Activated CD4-positive, alpha-beta T cell treated with anti-CD3 and anti-CD28 coated beads, Interleukin-2, amount 10 ng/mL, durations not matched to agents 7 days and 5 days (primary cell): ENCODE data around the gene METAP1. TPM values are rescaled to one million over a fixed set of nuclear protein-coding genes. Genes with fewer than 3 reads are reported as not detected.
"Not testable (repeated sequence)": the region's sequence is repeated elsewhere in the genome, so short reads cannot be mapped to it uniquely, and the experiment has no call there.

Source experiments
- CTCF ChIA-PET: fragments of 350-600 bp; sonication (Branson Sonifier 250); formaldehyde crosslinking; loops from one replicate; lab custom pipeline; 2021; ENCODE audit warnings: antibody characterized with exemption; lab: Charles Lee
- POLR2A ChIA-PET: fragments of 350-600 bp; sonication (Branson Sonifier 250); formaldehyde crosslinking; loops from one replicate; lab custom pipeline; 2021; ENCODE audit warnings: antibody characterized with exemption; lab: Charles Lee
- DNase-seq: peaks from one replicate; pipeline ENCODE4 v3.0.0-alpha.2; 2020
- H3K27ac Mint-ChIP-seq: one replicate; pipeline ENCODE4 v1.8.0; 2021; ENCODE audit warnings: mild to moderate bottlenecking, moderate library complexity, mixed read lengths
- H3K27me3 Mint-ChIP-seq: one replicate; pipeline ENCODE4 v1.8.0; 2021; ENCODE audit warnings: mixed read lengths
- H3K36me3 Mint-ChIP-seq: one replicate; pipeline ENCODE4 v1.8.0; 2021; ENCODE audit warnings: low read depth, mixed read lengths
- H3K4me1 Mint-ChIP-seq: one replicate; pipeline ENCODE4 v1.8.0; 2021; ENCODE audit warnings: mixed read lengths
- H3K4me3 Mint-ChIP-seq: one replicate; pipeline ENCODE4 v1.8.0; 2021; ENCODE audit warnings: mild to moderate bottlenecking, moderate library complexity, mixed read lengths
- H3K9me3 Mint-ChIP-seq: one replicate; pipeline ENCODE4 v1.8.0; 2021; ENCODE audit warnings: mixed read lengths
- total RNA-seq, 2 experiments: library from RNA; stranded (reverse); gene quantifications; one replicate each; pipeline ENCODE4 v1.2.3, GENCODE V29; 2021

The METAP1 gene
- total RNA-seq, 2 experiments from 2014 or later = 49.2 to 59.7 TPM

DNA sequence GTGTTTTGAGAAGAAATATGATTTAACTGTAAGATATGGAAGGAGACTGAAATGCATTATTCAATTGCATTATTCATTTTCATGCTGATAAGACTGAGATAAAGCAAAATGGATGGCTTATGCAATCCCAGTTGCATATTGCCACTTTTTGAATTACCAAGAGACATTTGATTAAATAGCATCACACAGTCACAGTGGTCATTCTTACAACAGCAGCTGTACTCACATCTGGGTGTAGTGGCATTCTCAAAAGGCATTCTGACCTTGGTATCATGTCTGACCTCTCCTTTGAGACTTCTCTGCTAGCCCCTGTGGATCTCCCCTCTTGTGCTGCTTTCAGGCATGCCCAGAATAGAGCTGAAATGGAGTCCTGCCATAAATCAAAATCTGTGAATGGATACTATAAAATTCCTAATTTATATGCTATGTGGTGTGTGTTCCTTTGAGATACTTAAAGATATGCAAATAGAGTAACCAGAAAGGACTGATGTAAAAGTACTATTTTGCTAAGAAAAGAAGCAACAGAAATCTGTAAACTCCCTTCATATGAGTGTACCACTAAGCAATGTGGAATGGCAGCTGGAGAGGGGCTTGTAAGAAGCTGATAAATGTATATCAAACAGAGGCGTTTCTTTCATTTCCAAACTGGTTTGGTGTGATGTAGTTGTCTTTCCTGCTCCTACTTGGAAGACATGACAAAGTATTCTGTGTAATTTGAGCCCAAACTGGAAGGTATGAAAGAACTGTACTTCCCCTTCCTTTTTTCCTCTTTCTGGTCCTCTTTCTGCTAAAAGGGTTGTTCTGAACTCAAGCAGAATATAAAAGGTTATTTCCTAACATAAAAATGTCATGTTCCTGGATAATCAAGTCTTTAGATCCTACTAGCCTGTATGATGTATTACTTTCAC, 25.4 kb upstream of the METAP1 start:
- DNase-seq = no peak
- Mint-ChIP-seq H3K36me3 (no peaks in the 10 kb centered on the region), H3K27ac (no peak overlapping the region), H3K4me3 (no peak overlapping the region), H3K4me1 (no peaks in the 10 kb centered on the region), H3K9me3 (no peaks in the 10 kb centered on the region), H3K27me3 (peaks cover 17% of the 10 kb centered on the region)
- CTCF ChIA-PET = no interaction called here
- POLR2A ChIA-PET = no interaction called here

DNA sequence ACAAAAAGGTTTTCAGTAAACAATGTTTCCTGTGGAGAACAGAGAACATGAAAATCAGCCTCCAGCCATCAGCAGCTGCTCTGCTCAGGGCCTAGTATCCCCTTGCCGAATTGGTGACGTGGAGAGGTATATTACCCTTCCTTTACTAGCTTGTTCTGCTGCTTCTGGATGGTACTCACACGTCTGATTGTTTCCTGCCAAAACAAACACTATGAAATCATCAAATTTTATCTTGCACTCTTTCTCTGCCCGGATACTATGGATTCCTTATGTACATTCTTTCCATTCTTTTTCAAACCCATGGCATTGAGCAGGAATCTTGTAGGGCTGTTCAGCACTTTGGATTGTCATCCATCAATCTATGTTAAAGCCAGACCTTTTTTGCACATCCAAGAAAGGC, 18.8 kb upstream of the METAP1 start:
- H3K4me3 Mint-ChIP-seq = no peak overlapping the region
- ChIA-PET POLR2A (no interaction called here), CTCF (interaction anchor here (1.0 kb wide), 1 partner anchor 18 kb away, joined by 3 read pairs; the partner anchor contains the start of gene METAP1)
- no peak for DNase-seq
- H3K4me1 Mint-ChIP-seq = no peaks in the 10 kb centered on the region
- no peaks in the 10 kb centered on the region for H3K36me3 Mint-ChIP-seq
- H3K9me3 Mint-ChIP-seq = no peaks in the 10 kb centered on the region
- H3K27ac Mint-ChIP-seq = no peak overlapping the region
- H3K27me3 Mint-ChIP-seq = peaks cover 8% of the 10 kb centered on the region

DNA sequence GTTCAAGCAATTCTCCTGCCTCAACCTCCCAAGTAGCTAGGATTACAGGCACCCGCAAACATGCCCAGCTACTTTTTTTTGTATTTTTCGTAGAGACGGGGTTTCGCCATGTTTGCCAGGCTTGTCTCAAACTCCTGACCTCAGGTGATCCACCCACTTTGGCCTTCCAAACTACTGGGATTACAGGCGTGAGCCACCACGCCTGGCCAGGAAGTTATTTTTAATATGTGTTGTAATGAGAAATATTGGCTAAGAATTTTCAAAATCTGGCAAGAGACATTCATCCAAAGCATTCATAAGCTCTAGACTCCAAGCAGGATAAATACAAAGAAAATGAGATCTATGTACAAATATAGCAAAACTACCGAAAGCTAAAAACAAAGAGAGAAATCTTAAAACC, 18.0 kb upstream of the METAP1 start:
- no peak for DNase-seq
- ChIA-PET CTCF (no interaction called here), POLR2A (no interaction called here)
- Mint-ChIP-seq H3K27ac (no peak overlapping the region), H3K4me3 (no peak overlapping the region), H3K4me1 (no peaks in the 10 kb centered on the region), H3K27me3 (peaks cover 8% of the 10 kb centered on the region), H3K9me3 (no peaks in the 10 kb centered on the region), H3K36me3 (no peaks in the 10 kb centered on the region)

DNA sequence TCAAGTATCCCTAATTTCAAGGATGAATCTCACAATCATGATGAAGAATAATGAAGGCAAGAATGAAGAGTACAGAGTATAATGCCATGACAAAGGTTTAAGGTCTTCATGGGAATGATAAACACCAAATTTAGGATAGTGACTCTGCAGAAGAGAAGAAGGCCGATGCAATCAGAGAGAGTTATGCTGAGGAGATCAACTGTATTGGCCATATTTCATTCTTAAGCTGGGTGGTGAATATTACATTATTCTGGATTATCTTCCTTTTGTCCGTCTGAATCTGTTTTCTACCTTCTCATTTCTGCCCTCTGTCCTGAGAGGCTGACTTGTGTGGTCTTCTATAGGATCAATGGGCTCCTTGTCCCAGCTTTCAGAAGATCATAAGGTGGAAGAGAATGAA, 7.8 kb upstream of the METAP1 start:
- POLR2A ChIA-PET = no interaction called here
- Mint-ChIP-seq H3K4me1 (no peaks in the 10 kb centered on the region), H3K27me3 (peaks cover 2% of the 10 kb centered on the region), H3K9me3 (no peaks in the 10 kb centered on the region), H3K36me3 (no peaks in the 10 kb centered on the region), H3K27ac (no peak overlapping the region), H3K4me3 (no peak overlapping the region)
- no peak for DNase-seq
- CTCF ChIA-PET = interaction anchor here (4.5 kb wide), 1 partner anchor 8 kb away, joined by 20 read pairs; the partner anchor contains the start of gene METAP1

DNA sequence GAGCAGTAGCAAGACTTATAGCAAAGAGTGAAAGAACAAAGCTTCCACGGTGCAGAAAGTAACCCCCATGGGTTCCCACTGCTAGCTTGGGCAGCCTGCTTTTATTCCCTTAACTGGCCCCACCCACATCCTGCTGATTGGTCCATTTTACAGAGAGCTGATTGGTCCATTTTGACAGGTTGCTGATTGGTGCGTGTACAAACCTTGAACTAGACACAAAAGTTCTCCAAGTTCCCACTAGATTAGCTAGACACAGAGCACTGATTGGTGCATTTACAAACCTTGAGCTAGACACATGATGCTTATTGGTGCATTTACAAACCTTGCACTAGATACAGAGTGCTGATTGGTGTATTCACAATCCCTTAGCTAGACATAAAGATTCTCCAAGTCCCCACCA, 2.7 kb upstream of the METAP1 start:
- H3K4me3 Mint-ChIP-seq, H3K36me3 Mint-ChIP-seq, H3K27ac Mint-ChIP-seq, H3K9me3 Mint-ChIP-seq, H3K27me3 Mint-ChIP-seq, DNase-seq: not testable (repeated sequence)
- ChIA-PET CTCF (interaction anchor here (1.2 kb wide), 1 partner anchor 64 kb away, joined by 3 read pairs; no protein-coding TSS in a partner anchor), POLR2A (interaction anchor here (0.5 kb wide), 1 partner anchor 611 kb away, joined by 3 read pairs; no protein-coding TSS in a partner anchor)
- H3K4me1 Mint-ChIP-seq = peaks cover 24% of the 10 kb centered on the region

DNA sequence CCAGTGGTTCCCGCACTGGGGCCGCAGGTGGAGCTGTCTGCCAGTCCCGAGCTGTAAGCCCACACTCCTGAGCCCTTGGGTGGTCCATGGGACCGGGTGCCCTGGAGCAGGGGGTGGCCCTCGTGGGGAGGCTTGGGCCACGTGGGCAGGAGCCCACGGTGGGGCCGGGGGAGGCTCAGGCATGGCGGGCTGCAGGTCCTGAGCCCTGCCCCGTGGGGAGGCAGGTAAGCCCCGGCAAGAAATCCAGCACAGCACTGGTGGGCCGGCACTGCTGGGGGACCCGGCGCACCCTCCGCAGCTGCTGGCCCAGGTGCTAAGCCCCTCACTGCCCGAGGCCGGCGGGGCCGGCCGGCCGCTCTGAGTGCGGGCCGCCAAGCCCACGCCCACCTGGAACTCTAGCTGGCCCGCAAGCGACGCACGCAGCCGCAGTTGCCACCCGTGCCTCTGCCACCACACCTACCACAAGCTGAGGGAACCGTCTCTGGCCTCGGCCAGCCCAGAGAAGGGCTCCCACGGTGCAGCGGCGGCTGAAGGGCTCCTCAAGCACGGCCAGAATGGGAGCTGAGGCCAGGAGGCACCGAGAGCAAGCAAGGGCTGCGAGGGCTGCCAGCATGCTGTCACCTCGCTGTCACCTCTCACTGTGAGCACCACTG, 2.0 kb upstream of the METAP1 start:
- Mint-ChIP-seq H3K4me3 (no peak overlapping the region), H3K36me3 (no peaks in the 10 kb centered on the region), H3K27me3 (no peaks in the 10 kb centered on the region), H3K4me1 (peaks cover 30% of the 10 kb centered on the region), H3K9me3 (peaks cover 2% of the 10 kb centered on the region), H3K27ac (no peak overlapping the region)
- ChIA-PET POLR2A (interaction anchor here (0.5 to 2.0 kb wide), 2 partner anchors 62 to 612 kb away, joined by 3 to 8 read pairs; no protein-coding TSS in a partner anchor), CTCF (interaction anchor here (0.5 to 1.2 kb wide), 2 partner anchors 60 to 63 kb away, joined by 3 to 4 read pairs; no protein-coding TSS in a partner anchor)
- DNase-seq = no peak

DNA sequence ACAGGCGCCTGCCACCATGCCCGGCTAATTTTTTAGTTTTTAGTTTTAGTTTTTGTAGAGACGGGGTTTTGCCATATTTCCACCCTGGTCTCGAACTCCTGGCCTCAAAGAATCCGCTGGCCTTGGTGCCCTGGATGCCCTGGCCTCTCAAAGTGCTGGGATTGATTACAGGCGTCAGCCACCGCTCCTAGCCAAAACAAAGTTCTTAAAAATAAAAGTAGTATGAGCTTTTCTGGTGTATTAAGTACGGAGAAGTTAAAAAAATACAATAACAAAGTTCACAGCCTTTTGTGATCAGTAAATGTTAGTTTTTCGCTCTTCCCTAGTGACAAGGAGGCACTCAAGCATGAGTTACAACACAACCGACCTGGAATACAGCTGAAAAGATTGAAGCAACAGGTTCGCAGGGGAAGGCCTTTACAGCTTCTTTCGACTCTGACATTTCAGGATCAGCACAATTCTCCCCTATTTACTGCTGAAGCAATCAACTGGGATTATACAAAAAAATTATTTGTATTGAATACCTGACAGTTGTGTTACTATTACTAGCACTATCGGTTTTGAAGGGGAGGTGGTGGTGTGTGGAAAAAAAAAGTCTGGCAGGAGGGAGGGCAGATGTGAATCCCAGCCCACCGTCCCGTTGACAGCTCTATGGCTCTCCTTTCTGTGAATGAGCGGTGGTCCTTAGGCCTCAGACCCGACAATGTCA, 893 bp upstream of the METAP1 start:
- Mint-ChIP-seq H3K36me3 (peaks cover 5% of the 10 kb centered on the region), H3K4me1 (peaks cover 32% of the 10 kb centered on the region), H3K9me3 (peaks cover 2% of the 10 kb centered on the region), H3K27ac (peak overlapping the region; percentile 99), H3K4me3 (peak overlapping the region; percentile 83), H3K27me3 (no peaks in the 10 kb centered on the region)
- CTCF ChIA-PET = interaction anchor here (0.5 to 3.5 kb wide), 25 partner anchors 9 to 891 kb away, joined by 3 to 28 read pairs (median 4); partner anchors contain the start of genes ADH5, EIF4E, RAP1GDS1 and STPG2
- no peak for DNase-seq
- POLR2A ChIA-PET = interaction anchor here (0.5 to 2.0 kb wide), 4 partner anchors 61 to 845 kb away, joined by 3 to 8 read pairs (median 3); partner anchors contain the start of genes ADH5 and TRMT10A

DNA sequence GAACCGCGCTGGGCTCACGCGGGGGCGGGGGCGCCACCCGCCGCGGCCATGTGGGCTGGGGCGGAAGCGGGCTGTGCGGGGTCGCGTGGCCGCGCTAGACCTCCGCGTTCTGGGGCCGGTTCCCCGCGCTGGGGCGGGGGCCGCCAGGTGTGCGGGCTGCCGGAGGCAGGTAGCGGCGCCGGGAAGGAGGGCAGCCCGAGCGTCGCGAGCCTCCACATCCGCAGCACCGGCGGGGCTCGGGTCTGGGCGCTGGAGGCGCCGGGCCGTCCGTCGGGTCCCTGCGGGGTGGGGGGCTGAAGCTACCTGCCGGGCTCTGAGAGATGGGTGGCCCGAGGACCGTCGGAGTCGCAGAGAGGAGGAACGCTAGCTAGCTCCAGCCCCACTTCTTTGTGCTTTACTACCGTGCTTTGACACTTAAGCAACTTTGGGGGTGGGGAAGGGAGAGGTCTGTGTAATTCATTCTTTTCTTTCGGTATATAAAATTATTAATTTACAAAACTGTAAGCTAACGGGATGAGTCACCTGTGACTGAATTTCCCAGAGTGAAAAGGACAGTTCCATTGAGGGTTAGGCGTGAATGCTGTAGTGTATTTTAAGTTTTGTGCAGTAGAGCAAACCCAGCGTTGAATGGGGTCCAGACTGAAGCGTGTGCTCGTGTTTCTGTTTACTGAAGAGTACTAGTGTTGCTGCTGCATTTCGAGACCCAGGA, 689 bp downstream of the METAP1 start:
- H3K27ac Mint-ChIP-seq = peak overlapping the region; percentile 87
- peak; percentile 21 for DNase-seq
- POLR2A ChIA-PET = interaction anchor here (1.1 kb wide), 1 partner anchor 67 kb away, joined by 3 read pairs; the partner anchor contains the start of gene EIF4E
- H3K4me3 Mint-ChIP-seq = peak overlapping the region; percentile 80
- H3K27me3 Mint-ChIP-seq = no peaks in the 10 kb centered on the region
- peaks cover 2% of the 10 kb centered on the region for H3K9me3 Mint-ChIP-seq
- H3K36me3 Mint-ChIP-seq = peaks cover 5% of the 10 kb centered on the region
- CTCF ChIA-PET = interaction anchor here (0.8 to 3.5 kb wide), 15 partner anchors 10 to 766 kb away, joined by 3 to 28 read pairs (median 4); partner anchors contain the start of genes EIF4E, RAP1GDS1 and TRMT10A
- H3K4me1 Mint-ChIP-seq = peaks cover 40% of the 10 kb centered on the region

DNA sequence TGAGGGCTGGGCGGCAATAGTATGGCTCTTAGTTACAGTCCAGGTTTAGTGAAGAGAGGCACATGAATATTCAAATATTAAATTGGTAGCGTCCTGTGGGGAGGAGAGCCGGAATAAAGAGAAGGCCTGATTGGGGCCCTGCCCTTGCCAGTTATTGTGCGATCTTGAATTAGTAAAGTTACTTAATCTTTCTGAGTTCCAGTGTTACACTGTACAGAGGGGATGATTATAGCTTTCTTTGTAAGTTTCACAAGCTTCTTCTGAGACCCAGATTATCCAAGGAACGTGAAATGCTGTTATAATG, 1.2 kb downstream of the METAP1 start:
- Mint-ChIP-seq H3K27me3 (no peaks in the 10 kb centered on the region), H3K36me3 (peaks cover 6% of the 10 kb centered on the region), H3K4me3 (peak overlapping the region; percentile 80), H3K27ac (peak overlapping the region; percentile 87), H3K9me3 (peaks cover 2% of the 10 kb centered on the region), H3K4me1 (peaks cover 40% of the 10 kb centered on the region)
- no peak for DNase-seq
- ChIA-PET CTCF (interaction anchor here (1.1 to 3.5 kb wide), 5 partner anchors 10 to 60 kb away, joined by 3 to 28 read pairs (median 10); no protein-coding TSS in a partner anchor), POLR2A (no interaction called here)

DNA sequence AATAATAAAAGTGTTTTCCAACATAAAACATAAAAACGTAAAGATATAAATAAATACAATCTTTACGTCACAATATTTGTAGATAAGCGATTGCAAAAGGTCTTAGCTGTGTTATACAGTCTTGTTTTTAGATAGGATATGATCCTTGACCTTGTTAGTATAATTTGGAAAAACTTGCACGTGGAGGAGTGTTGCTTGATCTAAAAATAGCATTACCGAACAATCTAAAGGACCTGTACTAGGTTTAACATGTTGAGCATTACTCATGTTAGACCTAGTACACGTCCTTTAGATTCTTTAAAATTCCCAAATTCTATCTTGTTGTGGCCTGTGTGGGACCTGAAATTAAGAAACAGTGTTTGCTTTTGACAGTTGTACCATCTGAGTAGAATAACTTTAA, 1.6 kb downstream of the METAP1 start:
- ChIA-PET POLR2A (no interaction called here), CTCF (interaction anchor here (1.1 to 3.5 kb wide), 3 partner anchors 12 to 59 kb away, joined by 3 to 28 read pairs (median 20); no protein-coding TSS in a partner anchor)
- H3K4me3 Mint-ChIP-seq = peak overlapping the region; percentile 41
- H3K36me3 Mint-ChIP-seq = peaks cover 8% of the 10 kb centered on the region
- peaks cover 2% of the 10 kb centered on the region for H3K9me3 Mint-ChIP-seq
- H3K27me3 Mint-ChIP-seq = no peaks in the 10 kb centered on the region
- H3K27ac Mint-ChIP-seq = no peak overlapping the region
- DNase-seq = no peak
- H3K4me1 Mint-ChIP-seq = peaks cover 43% of the 10 kb centered on the region

DNA sequence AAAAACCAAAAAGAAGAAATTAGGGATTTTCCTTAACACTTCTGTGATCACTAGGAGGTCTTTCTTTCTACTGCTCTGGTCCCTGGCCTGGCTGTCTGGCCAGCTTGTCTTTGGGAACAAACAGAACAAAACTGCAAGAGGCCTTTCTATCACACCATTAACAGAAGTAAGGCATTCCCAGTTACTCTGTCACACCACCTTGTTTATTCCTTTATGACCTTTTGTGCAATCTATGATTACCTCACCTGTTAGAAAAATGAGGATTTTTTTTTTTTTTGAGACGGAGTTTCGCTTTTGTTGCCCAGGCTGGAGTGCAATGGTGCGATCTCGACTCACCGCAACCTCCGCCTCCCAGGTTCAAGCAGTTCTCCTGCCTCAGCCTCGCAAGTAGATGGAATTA, 3.0 kb downstream of the METAP1 start:
- ChIA-PET CTCF (interaction anchor here (0.6 to 1.4 kb wide), 3 partner anchors 8 to 1102 kb away, joined by 3 to 4 read pairs (median 3); no protein-coding TSS in a partner anchor), POLR2A (no interaction called here)
- Mint-ChIP-seq H3K27ac (no peak overlapping the region), H3K4me3 (no peak overlapping the region), H3K9me3 (no peaks in the 10 kb centered on the region), H3K36me3 (peaks cover 8% of the 10 kb centered on the region), H3K4me1 (peaks cover 50% of the 10 kb centered on the region), H3K27me3 (no peaks in the 10 kb centered on the region)
- no peak for DNase-seq
